HG03139 (cell line): ENCODE results near the gene TENM4.
"Not testable (repeated sequence)": the region's sequence is repeated elsewhere in the genome, so short reads cannot be mapped to it uniquely, and the experiment has no call there.

Source experiments
- ATAC-seq: cut with Tn5 transposase; IDR thresholded peaks from one replicate; pipeline ENCODE4 v1.9.1; 2021; ENCODE audit not compliant: unreplicated experiment

Gene TENM4

DNA sequence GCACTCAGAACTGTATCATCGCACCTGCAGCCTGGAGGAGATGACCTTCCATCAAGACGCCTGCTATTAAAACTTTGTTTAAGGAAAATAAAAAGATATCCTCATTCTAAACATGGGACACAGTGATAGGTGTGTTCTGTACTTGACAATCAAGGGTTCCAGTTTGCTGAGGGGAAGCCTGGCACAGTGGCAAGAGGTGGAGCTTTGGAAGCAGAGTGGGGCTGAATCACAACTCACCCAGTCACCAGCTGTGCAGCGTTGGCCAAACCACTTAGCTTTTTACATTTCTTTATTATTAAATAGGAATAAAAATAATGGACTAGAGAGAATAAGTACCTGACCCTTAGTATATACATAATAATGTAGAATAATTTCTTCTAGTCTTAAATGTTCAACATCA, 220.7 kb downstream of the TENM4 start:
- ATAC-seq: no peak

DNA sequence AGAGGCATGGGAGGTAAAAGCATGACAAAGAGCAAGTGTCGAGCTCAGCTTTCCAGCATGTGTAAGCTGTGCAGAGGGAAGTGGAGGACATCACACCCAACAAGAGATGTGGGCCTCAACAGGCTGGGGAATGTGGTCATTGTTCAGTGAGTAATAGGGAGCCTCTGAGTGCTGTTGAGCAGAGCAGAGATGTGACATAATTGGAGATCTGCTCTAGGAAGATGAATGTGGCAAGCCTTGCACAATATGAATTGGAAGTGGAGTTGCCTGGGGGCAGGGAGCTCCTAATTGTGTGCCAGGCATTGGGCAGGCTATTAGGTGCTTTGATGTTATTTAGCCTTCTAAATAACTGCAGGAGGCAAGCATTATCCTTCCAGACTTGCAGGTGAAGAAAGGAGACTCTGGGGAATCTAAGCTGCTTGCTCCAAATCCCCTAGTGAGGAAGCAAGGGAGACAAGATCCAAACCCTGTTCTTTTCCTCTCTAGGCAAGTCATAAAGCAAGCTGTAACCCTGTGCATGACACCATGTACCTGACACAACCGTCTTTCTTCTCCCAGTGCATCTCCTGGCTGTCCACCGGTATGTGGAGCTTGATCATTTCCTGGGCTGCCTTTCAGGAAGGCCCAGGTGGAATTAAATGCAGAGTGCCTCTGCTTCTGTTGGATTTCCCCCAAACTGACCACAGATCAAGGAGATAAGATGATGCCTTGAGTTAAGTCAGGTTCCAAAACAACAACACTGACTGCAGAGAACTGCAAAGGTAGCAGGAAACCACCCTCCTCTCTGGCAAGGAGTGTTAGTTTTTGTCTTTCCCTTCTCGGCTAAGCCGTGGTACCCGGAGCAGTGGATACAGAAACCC, 221.4 kb downstream of the TENM4 start:
- ATAC-seq: no peak

DNA sequence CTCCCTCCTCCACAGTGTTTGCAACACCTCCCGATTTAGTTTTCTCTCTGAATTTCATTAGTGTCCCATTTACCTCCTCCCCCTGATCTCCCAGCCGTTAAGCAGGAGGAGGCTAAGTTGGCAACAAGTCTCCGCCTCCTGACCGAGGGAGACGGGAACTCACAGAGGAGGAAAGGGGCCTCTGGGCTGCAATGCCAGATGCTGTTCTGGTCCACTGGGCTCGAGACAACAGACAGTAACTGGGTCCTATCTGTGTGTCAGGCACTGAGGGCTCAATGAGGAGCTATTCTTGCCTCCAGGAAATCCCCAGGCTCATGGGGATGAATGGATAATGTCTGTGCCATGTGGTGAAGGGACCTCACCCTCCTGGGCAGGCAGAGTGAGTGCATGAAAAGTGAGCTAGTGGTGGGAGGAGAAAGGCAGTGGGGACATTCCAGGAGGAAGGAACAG, 228.1 kb downstream of the TENM4 start:
- ATAC-seq: no peak

DNA sequence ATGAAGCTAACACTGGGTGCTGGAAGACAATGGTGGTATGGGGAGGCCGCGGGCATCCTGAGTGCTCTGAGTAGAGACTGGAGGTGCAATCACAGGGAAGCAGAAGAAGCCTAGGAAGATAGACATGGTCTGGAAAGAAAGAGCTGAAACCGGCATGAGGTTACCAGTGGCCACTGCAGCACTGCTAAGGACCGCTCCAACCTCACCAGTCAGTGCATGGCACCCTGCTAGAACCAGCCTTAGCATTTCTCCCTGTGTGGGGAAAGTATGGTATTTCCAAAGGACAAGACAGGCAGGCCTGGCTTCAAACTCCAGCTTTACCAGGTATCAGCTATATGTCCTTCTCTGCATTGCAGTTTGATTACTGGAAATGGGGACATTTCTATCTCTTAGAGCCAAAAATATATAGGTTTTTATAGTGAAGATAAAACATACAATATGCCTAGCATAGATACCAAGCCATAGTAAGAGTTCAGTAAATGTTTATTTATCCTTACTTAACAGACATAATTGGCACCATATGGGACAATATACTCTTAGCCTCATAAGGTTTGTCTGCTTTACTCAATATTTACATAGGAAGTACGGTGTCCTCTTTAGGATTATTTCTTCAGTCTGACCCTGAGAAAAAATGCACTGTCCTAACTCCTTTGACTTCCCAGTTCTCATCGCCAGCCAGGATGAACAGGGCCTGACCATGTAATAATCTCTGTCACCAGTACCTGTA, 231.1 kb downstream of the TENM4 start:
- ATAC-seq: no peak

DNA sequence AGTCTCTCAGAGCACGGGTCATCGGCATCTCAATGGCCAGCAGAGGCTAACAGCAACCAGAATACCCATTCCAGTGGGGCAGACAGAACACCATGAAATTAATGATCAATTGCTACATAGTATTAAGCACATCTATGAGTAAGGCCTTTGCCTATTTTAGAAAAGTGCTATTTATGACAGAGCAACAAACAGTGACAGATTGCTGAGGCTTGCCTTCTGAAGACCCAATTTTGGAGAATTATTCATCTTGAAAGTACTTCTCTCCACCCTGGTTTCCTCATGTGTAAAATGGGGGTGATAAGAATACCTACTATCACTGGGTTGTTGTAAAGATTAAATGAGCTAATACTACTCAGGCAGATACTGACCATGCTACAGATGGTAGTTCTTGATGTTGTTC, 232.7 kb downstream of the TENM4 start:
- peak; percentile 54 for ATAC-seq

DNA sequence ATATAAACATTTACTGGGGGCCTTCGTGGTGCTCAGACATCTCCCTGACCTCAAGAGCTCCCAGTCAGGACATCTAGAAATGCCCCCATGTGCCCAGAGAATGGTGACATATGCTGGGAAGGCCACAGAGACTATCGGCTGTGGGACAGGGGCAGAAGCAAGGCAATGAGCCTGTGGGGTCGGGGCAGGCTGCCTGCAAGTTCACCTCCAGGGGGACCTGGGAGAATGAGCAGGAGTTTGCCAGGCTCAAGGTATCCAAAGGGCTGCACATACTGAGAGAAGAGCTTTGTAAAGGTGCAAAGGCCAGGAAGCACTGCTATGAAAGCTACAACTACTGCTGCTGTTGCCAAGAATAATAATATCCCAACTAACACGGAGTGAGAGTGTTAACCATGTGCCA, 233.9 kb downstream of the TENM4 start:
- ATAC-seq: no peak

DNA sequence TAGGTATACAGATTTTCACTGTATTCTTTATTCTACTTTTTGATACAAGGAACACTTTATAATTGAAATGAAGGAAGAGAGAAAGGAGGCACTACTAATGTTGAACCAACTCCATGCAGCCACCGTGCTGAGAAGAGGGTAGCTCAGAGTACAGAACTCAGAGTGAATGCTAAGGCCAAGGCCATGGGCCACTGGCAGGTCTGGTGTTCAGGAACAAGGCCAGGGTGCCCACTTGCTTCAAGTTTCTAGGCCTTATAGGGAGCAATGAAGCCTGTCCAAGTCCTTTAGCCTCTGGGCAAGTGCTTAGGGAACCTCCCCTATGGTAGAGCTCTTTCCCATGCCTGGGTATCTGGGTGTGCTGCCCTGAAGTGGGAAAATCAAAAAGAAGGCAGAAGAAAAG, 235.0 kb downstream of the TENM4 start:
- no peak for ATAC-seq

DNA sequence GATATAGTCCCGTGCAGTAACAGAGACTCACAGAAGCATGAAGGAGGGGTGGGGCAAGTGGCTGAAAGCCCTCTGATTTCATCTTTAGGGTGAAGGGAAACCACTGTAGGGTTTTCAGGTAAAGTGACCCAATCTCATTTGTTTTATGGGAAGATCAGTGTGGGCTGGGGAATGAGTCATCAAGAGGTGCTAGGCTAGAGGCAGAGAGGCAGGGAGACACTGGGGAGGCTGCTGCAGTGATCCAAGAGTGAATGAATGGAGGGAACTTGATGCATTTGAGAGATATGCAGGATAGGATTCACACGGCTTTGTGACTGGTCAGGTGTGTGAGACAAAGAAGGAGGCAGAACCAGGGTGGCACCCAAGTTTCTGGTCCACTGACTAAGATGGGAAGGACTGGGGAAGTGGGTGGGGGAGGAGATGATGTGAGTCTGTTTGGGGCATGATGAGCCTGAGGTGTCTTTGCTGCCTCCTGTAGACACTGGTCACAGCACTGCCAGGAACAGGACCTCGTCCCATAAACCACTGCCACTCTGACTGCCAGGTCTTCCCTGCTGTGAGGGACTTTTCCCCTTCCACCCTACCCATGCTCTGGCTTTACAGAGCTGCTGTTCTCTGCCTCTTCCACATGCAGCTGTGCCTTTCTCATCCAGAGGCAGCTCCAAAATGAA, 239.0 kb downstream of the TENM4 start:
- ATAC-seq: no peak

DNA sequence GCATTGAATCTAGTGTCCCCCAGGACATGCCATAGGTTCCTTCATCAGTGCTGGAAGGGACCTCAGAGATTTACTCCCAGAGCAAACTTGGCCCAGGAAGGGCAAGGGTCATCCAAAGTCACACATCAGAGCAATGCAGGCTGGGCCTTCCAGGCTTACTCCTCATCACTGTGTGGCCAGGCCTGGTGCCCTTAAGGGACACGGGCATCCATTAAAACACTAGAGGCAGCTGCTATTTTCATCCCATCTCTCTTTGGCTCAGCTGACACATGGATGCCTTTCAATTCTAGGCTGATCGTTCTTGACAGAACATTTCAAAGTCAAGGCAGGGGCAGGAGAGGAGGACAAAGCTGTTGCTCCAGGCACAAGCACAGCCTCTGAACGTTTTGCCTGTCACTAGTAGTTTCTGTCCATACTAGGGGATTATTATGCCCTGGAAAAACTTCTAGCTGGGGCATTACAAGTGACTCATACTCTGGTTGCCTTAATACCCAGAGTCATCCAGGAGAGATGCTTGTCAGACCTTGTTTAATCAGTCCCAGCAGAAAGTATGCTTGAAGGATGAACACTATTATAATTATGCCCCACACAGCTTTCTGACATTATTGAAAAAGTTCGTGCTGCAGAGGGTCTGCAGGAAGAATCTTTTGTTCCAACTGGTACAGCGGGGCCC, 240.3 kb downstream of the TENM4 start:
- no peak for ATAC-seq

DNA sequence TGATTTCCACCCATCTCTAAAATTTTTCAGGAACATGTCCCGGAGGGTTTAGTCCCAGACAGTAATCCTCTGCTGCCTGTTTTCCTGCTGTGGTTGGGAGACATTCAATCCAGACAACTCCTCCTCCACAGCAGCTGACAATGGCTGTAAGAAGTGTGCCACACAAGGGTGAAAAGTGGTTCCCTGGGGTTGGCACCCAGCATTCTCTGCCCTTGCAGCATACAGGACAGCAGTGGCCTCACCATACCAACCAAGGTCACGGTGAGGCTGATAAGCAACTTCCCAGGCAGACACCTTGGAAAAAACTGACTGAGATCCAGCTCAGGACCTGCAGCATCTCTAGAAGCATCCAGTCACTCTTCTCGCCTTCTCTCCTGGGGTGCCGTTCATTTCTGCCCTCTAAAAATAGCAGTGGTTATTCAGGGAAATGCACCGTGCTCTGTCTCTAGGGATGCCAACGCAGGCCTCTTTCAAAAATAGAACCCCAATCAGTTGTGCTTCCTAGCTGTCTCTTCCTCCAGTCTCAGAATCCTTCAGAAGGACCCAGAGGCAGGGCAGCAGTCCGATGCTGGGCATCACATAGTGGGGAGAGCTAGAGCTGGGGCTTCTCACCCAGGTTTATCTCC, 241.0 kb downstream of the TENM4 start:
- no peak for ATAC-seq

DNA sequence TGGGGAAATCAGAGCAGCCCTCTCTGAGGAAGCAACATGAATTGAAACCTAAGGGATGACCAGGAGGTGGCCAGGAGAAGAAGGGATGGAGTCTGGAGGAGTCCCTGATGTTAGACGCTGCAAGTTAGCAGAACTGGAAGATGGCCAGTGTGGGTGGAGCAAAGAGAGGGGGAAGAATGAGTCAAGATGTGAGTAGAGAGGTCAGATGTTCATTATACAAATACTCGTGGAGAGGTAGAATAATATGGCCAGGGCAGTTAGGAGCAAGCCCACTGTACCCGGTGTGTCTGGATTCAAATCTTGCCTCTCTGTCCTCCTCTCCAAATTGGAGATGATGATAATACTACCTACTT, 242.0 kb downstream of the TENM4 start:
- ATAC-seq: no peak

DNA sequence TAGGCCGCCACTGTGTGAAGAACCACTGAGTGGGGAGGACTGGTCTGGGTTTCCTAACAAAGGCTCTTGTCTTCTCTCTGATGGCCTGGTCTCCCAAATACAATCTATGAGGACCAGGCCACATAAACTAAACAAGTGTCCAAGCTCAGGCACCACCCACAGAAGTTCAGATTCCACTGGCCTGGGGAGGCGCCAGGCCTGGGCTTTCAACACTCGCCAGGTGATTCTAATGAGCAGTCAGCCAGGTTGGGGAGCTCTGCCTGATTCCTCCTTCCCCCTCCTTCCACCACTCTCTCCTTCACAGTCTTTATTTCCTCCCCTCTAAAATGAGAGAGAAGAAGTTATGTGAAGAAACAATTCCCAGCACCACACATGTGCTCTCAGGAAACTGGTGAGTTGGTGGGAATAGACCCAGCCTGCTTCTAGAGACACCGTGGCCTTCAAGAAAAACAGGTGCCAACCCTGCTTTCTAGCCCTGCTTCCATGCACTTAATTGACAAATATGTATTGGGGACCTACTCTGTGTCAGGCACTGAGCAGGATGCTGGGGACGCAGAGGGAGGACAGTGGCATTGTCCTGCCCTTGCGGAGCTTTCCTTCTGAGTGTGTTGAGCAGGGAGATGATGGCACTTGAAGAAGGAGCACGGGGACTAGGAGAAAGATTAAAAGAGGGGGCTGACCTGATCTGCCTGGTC, 242.5 kb downstream of the TENM4 start:
- ATAC-seq: no peak

DNA sequence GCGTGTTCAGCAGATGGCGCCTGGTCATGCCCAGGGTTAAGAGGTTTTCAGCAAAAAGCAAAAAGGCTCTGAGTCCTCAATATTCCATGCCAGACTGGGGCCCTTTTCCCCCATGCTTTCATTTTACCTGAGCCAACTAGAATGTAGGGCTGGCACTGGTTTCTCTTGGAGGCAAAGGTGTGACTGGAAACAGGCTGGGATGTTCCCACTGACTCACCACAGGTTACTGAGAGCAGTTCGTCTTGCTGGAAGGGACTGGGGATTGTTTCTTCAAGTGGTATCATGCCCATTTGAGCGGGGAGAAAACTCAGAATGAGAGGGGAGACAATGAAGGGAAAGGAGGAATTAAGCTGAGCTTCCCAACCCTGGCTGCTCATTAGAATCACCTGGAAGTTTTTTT, 243.9 kb downstream of the TENM4 start:
- ATAC-seq: no peak

DNA sequence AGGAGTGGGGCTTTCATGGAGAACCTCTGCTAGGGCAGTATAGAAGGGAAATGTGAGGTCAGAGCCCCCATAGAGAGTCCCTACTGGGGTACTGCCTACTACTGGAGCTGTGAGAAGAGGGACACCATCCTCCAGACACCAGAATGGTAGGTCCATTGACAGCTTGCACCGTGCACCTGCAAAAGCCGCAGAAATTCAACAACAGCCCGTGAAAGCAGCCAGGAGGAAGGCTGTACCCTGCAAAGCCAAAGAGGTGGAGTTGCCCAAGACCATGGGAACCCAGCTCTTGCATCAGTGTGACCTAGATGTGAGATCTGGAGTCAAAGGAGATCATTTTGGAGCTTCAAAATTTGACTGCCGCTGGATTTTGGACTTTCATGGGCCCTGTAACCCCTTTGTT, 245.6 kb downstream of the TENM4 start:
- no peak for ATAC-seq

DNA sequence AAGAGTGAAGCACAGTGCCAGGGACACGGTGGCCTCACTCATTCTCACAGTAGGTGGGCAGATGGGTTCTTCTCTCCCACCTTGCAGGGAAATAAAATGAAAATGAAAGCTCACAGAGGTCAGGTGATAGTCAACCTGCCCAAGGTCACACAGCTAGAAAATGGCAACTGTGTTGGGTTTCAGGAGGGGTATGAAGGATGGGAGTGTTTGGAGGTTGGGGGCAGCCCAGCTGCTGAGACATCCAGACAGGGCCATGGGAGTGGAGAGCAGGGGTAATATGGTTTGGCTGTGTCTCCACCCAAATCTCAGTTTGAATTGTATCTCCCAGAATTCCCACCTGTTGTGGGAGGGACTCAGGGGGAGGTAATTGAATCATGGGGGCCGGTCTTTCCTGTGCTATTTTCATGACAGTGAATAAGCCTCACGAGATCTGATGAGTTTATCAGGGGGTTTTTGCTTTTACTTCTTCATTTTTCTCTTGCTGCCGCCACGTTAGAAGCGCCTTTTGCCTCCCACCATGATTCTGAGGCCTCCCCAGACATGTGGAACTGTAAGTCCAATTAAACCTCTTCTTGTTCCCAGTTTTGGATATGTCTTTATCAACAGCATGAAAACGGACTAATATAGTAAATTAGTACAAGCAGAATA, 247.0 kb downstream of the TENM4 start:
- ATAC-seq: no peak

DNA sequence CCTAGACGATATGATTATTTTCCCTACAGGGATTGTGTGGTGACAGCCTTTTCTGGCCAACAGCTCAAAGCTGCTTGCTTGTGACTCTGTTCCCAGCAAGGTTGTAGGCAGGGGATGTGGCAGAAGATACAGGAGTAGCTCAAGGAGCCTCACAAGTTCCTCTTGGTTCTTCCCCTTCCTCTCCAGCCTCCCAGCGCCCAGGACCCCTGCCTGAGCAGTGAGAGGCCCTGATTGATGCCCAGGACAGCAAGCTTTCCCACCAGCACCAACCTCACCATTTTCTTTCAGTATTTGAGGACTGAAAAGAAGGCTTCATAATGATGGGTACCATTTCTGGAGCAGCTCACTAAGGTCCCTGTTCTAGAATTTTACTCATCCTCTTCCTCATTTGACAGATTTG, 248.0 kb downstream of the TENM4 start:
- no peak for ATAC-seq

DNA sequence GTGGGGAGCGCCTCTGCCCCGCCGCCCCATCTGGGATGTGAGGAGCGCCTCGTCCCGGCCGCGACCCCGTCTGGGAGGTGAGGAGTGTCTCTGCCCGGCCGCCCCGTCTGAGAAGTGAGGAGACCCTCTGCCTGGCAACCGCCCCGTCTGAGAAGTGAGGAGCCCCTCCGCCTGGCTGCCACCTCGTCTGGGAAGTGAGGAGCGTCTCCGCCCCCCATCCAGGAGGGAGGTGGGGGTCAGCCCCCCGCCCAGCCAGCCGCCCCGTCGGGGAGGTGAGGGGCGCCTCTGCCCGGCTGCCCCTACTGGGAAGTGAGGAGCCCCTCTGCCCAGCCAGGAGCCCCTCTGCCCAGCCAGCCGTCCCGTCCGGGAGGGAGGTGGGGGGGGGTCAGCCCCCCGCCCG, 249.1 kb downstream of the TENM4 start:
- ATAC-seq: not testable (repeated sequence)

DNA sequence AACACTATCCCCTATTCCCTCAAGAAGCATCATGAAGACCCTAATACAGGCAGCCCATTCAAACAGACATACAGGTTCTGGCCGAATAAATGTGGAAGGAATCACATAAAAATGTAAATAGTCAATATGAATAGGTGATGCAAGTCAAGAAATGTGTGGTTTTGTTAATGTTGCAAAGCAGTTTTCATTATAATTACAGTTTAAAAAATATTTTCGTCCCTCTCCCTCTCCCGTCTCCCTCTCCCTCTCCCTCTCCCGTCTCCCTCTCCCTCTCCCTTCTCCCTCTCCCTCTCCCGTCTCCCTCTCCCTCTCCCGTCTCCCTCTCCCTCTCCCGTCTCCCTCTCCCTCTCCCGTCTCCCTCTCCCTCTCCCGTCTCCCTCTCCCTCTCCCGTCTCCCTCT, 250.3 kb downstream of the TENM4 start:
- ATAC-seq: not testable (repeated sequence)

DNA sequence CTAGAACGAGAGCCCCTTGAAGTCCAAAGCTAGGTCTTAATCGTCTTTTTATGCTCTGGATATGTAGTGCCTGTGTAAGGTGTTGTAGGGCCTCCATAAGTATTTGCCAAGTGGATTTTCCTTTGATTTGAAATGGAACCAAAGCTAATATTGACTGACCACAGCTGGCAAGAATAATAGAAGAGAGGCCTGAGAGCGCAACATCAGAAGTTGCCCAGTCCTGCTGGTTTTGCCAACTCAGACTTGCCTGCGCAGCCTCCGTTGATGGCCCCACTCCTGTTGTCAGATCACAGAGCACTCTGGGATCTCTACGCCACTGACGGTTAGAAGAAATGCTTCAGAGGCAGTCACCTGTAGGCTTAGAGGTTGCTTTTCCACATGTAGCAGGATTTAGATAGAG, 251.2 kb downstream of the TENM4 start:
- no peak for ATAC-seq

DNA sequence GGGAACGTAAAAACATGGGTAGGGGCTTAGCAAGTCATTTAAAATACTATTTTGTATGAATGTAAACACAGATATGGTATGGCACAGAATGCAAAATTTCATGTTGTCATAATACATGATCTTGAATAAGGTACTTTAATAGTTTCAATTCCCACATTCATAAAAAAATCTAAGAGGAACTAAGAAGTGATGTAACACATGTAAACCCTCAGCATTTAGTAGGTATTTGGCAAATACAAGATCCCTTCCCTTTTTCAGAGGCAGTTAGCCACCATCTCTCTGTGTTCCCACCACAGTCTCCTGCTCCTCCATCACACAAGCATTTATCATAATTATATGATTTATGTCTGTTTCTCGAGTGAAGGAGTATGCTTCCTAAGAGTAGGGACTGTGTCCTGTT, 251.8 kb downstream of the TENM4 start:
- no peak for ATAC-seq
